HepG2 (cell line): ENCODE results near the gene CALN1. TPM values are rescaled to one million over a fixed set of nuclear protein-coding genes. Genes with fewer than 3 reads are reported as not detected.

Experiments
- ATF7-NPFF ChIP-seq: sonication (generic); formaldehyde crosslinking; IDR thresholded peaks from 2 replicates; pipeline ENCODE4 v1.8.1; 2023; ENCODE audit warnings: mild to moderate bottlenecking, low read depth, missing genetic modification reagents, moderate library complexity
- CBFB ChIP-seq: sonication (generic); formaldehyde crosslinking; IDR thresholded peaks from 2 replicates; pipeline ENCODE4 v1.4.0; 2020; ENCODE audit warnings: missing genetic modification reagents
- ELF4 ChIP-seq: sonication (generic); formaldehyde crosslinking; IDR thresholded peaks from 2 replicates; pipeline ENCODE4 v1.5.0; 2020; ENCODE audit warnings: missing genetic modification reagents, mild to moderate bottlenecking, moderate library complexity, borderline replicate concordance
- HDAC6 ChIP-seq: fragments of 200-600 bp; sonication (generic); IDR thresholded peaks from 2 replicates; pipeline ENCODE4 v1.7.0; 2017; ENCODE audit warnings: mild to moderate bottlenecking, antibody characterized with exemption, low read length, low read depth
- MEIS1 ChIP-seq: sonication (generic); formaldehyde crosslinking; IDR thresholded peaks from 2 replicates; pipeline ENCODE4 v1.9.0; 2021; ENCODE audit warnings: mild to moderate bottlenecking, missing genetic modification reagents, moderate library complexity, borderline replicate concordance
- MTF2 ChIP-seq: sonication (generic); formaldehyde crosslinking; IDR thresholded peaks from 2 replicates; pipeline ENCODE4 v1.5.0; 2020; ENCODE audit warnings: missing genetic modification reagents, borderline replicate concordance
- NCOA2 ChIP-seq: sonication (generic); formaldehyde crosslinking; IDR thresholded peaks from 2 replicates; pipeline ENCODE4 v1.8.0; 2022; ENCODE audit warnings: inconsistent platforms
- RCOR2 ChIP-seq: IDR thresholded peaks from 2 replicates; pipeline ENCODE4 v1.6.1; 2016; ENCODE audit warnings: missing biosample characterization, missing genetic modification reagents
- SRY ChIP-seq: sonication (generic); formaldehyde crosslinking; IDR thresholded peaks from 2 replicates; pipeline ENCODE4 v1.8.0; 2022; ENCODE audit warnings: mild to moderate bottlenecking, missing genetic modification reagents
- STAG1 ChIP-seq: sonication (generic); formaldehyde crosslinking; IDR thresholded peaks from 2 replicates; pipeline ENCODE4 v1.4.0; 2020; ENCODE audit warnings: missing genetic modification reagents
- TSC22D2 ChIP-seq: sonication (generic); formaldehyde crosslinking; IDR thresholded peaks from 2 replicates; pipeline ENCODE4 v1.5.1; 2020; ENCODE audit warnings: missing genetic modification reagents, mild to moderate bottlenecking, borderline replicate concordance
- ZNF160 ChIP-seq: sonication (generic); formaldehyde crosslinking; IDR thresholded peaks from 2 replicates; pipeline ENCODE4 v1.8.0; 2022; ENCODE audit warnings: mild to moderate bottlenecking, inconsistent platforms, missing genetic modification reagents
- ZNF264 ChIP-seq: sonication (generic); formaldehyde crosslinking; IDR thresholded peaks from 2 replicates; pipeline ENCODE4 v1.4.0; 2020; ENCODE audit warnings: missing genetic modification reagents
- ZNF30 ChIP-seq: sonication (generic); formaldehyde crosslinking; IDR thresholded peaks from 2 replicates; pipeline ENCODE4 v1.5.0; 2020; ENCODE audit warnings: mild to moderate bottlenecking, missing genetic modification reagents
- ZNF432 ChIP-seq: sonication (generic); formaldehyde crosslinking; IDR thresholded peaks from 2 replicates; pipeline ENCODE4 v1.5.0; 2020; ENCODE audit warnings: missing genetic modification reagents, mild to moderate bottlenecking, borderline replicate concordance
- ZNF503 ChIP-seq: sonication (generic); formaldehyde crosslinking; IDR thresholded peaks from 2 replicates; pipeline ENCODE4 v1.4.0; 2020; ENCODE audit warnings: missing genetic modification reagents
- ZNF670 ChIP-seq: sonication (generic); formaldehyde crosslinking; IDR thresholded peaks from 2 replicates; pipeline ENCODE4 v1.8.0; 2022; ENCODE audit warnings: mild to moderate bottlenecking, missing genetic modification reagents, borderline replicate concordance
- ZNF687 ChIP-seq: sonication (generic); formaldehyde crosslinking; IDR thresholded peaks from 2 replicates; pipeline ENCODE4 v1.5.1; 2020; ENCODE audit warnings: mild to moderate bottlenecking, missing genetic modification reagents, moderate library complexity
- ZNF713 ChIP-seq: sonication (generic); formaldehyde crosslinking; IDR thresholded peaks from 2 replicates; pipeline ENCODE4 v1.4.0; 2020; ENCODE audit warnings: mild to moderate bottlenecking, missing genetic modification reagents
- ZNF839 ChIP-seq: sonication (generic); formaldehyde crosslinking; IDR thresholded peaks from 2 replicates; pipeline ENCODE4 v1.4.0; 2020; ENCODE audit warnings: missing genetic modification reagents, mild to moderate bottlenecking, borderline replicate concordance
- ZNF878 ChIP-seq: sonication (generic); formaldehyde crosslinking; IDR thresholded peaks from 2 replicates; pipeline ENCODE4 v1.8.1; 2023; ENCODE audit warnings: mild to moderate bottlenecking, missing genetic modification reagents, moderate library complexity
- ZSCAN12 ChIP-seq: sonication (generic); formaldehyde crosslinking; IDR thresholded peaks from 2 replicates; pipeline ENCODE4 v1.9.0; 2021; ENCODE audit warnings: mild to moderate bottlenecking, missing genetic modification reagents
- ZSCAN20 ChIP-seq: sonication (generic); formaldehyde crosslinking; IDR thresholded peaks from 2 replicates; pipeline ENCODE4 v1.4.0; 2020; ENCODE audit warnings: missing genetic modification reagents, mild to moderate bottlenecking, borderline replicate concordance
- polyA plus RNA-seq, 8 experiments: library from polyadenylated mRNA; depleted of rRNA in 3 of 8; stranded (reverse) in 7 of 8; unstranded in 1 of 8; fragments of >200 nt; fragmentation: Illumina TruSeq in 4 of 8; extraction: Trizol in 4 of 8; gene quantifications; 2 replicates each; pipeline versions ENCODE4 v1.2.1 to v1.2.3, GENCODE V29; 2011 to 2016; ENCODE audit warnings: low read depth in 4 of 8, missing spikeins in 1 of 8, mixed read lengths in 1 of 8; ENCODE audit not compliant: insufficient read depth in 1 of 8
- total RNA-seq, 5 experiments: library from RNA; depleted of rRNA; stranded (reverse); fragments of >200 nt; fragmentation: Illumina TruSeq; extraction: Trizol; gene quantifications; 2 replicates each; pipeline ENCODE4 v1.2.3, GENCODE V29; 2016; ENCODE audit warnings: low read depth in 1 of 5
- TF ChIP-seq, protein P1 (sequence below): sonication (generic); formaldehyde crosslinking; IDR thresholded peaks from 2 replicates; pipeline ENCODE4 v1.4.0; 2020; ENCODE audit warnings: mild to moderate bottlenecking, missing genetic modification reagents

The CALN1 gene
- total and polyA plus RNA-seq, 2 of the 13 experiments (the other 11 are each of a cell fraction or from before 2014, with no cell fraction given) = not detected

GRCh38 chr7:71752171-71752935 is 659.8 kb downstream of the CALN1 start (continued):
- no peak for TF ChIP-seq HDAC6
- peak; percentile 31; the same call in 1 of the 2 replicates for TF ChIP-seq ZNF687 (CRISPR knock-in tag)
- no peak for TF ChIP-seq CBFB (CRISPR knock-in tag)
- TF ChIP-seq ELF4 (CRISPR knock-in tag) = no peak
- no peak for TF ChIP-seq ZNF30 (CRISPR knock-in tag)
- no peak for TF ChIP-seq NCOA2
- no peak for TF ChIP-seq MEIS1 (CRISPR knock-in tag)
- peak; percentile 86 for TF ChIP-seq STAG1
- no peak for TF ChIP-seq ZNF264 (CRISPR knock-in tag)
- TF ChIP-seq SRY (CRISPR knock-in tag) = no peak
- TF ChIP-seq ZNF713 = no peak
- TF ChIP-seq TSC22D2 (CRISPR knock-in tag) = no peak
- no peak for TF ChIP-seq ZNF432 (CRISPR knock-in tag)
- TF ChIP-seq ZNF878 = no peak
- TF ChIP-seq ZNF503 (CRISPR knock-in tag) = no peak
- TF ChIP-seq MTF2 (CRISPR knock-in tag) = peak; percentile 59; the same call in 1 of the 2 replicates
- no peak for TF ChIP-seq ZNF839
- TF ChIP-seq ZSCAN12 = no peak
- TF ChIP-seq ATF7-NPFF (CRISPR knock-in tag) = no peak
- TF ChIP-seq RCOR2 = no peak
- TF ChIP-seq ZSCAN20 (CRISPR knock-in tag) = no peak
- no peak for TF ChIP-seq ZNF670 (CRISPR knock-in tag)
- no peak for TF ChIP-seq ZNF160 (CRISPR knock-in tag)
- TF ChIP-seq, protein P1, sequence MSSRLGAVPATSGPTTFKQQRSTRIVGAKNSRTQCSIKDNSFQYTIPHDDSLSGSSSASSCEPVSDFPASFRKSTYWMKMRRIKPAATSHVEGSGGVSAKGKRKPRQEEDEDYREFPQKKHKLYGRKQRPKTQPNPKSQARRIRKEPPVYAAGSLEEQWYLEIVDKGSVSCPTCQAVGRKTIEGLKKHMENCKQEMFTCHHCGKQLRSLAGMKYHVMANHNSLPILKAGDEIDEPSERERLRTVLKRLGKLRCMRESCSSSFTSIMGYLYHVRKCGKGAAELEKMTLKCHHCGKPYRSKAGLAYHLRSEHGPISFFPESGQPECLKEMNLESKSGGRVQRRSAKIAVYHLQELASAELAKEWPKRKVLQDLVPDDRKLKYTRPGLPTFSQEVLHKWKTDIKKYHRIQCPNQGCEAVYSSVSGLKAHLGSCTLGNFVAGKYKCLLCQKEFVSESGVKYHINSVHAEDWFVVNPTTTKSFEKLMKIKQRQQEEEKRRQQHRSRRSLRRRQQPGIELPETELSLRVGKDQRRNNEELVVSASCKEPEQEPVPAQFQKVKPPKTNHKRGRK (CRISPR knock-in tag) = peak; percentile 40; the same call in 1 of the 2 replicates
